NCI-H446 treated with DMSO at 0.1 percent for 48 hours (cell line): Measurements from ENCODE around the gene LTBP1.
A peak's percentile ranks its signal among the peaks of the same experiment; 100 is the strongest.

ENCODE experiments used
- DNase-seq: peaks from one replicate; lab custom pipeline; 2025; lab: John Stamatoyannopoulos, UW

The LTBP1 gene

GRCh38 chr2:33268246-33268831, 321.6 kb downstream of the LTBP1 start:
- no peak for DNase-seq

DNA sequence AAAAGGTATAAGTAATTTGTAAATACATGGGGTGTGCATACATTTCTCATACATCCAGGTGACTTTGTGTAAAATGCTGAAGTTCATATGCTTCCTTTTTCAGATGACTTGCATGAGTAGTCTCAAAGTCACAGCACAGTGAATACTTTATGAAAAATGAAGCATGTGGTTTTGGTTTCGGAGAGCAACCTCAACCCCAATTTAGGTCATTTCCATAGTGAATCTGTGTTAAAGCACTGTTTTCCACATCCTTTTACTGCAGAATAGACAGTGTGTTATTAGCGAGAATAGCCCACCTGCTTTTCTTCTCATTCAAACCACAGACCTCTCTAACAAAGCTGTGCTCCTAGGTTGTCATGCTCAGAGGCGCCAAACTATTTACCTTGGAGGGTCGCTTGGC, 325.2 kb downstream of the LTBP1 start:
- no peak for DNase-seq

GRCh38 chr2:33273479-33273878, 326.7 kb downstream of the LTBP1 start:
- DNase-seq, result no peak

GRCh38 chr2:33274524-33274923, 327.8 kb downstream of the LTBP1 start:
- no peak for DNase-seq

GRCh38 chr2:33275689-33276444, 329.1 kb downstream of the LTBP1 start:
- no peak for DNase-seq

DNA sequence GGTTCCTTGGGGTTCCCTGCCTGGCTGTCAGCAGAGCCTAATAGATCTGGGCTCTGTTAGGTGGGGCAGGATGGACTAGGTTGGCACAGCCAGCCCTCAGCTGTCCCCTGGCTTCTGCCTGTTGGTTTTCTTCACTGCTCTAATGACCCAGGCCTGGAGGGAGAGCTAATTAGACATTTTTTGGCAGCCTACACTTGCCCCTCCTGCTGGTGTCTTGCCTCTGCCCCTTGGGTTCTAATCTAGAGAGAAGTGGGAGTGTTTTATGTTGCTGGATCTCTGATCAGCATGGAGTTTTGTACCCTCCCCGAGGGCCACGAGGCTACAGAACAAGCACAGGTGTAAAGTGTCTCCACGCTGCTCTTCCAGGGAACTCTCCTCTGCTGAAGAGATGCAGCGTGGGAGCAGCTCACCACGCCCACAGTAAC, 330.3 kb downstream of the LTBP1 start:
- DNase-seq, result peak; percentile 63

GRCh38 chr2:33278245-33278943, 331.6 kb downstream of the LTBP1 start:
- DNase-seq, result peak; percentile 7

DNA sequence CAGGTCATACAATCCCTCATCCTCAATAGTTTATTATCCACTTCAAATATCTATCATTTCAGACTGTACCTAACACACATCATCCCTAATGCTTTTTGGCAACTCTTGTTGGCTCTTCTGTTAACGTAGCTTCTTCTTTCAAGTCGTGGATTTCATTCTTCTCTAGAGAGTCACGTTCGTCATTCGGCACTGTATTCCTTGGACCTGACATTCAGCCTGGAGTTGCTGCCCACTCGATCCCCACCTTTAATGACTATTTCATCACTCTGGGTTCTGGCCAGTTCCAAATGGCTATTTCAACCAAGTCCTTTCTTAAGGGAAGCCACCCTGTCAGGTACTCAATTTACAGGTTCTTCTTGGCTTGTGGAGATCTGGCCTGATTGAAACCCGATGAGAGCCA, 337.5 kb downstream of the LTBP1 start:
- no peak for DNase-seq

DNA sequence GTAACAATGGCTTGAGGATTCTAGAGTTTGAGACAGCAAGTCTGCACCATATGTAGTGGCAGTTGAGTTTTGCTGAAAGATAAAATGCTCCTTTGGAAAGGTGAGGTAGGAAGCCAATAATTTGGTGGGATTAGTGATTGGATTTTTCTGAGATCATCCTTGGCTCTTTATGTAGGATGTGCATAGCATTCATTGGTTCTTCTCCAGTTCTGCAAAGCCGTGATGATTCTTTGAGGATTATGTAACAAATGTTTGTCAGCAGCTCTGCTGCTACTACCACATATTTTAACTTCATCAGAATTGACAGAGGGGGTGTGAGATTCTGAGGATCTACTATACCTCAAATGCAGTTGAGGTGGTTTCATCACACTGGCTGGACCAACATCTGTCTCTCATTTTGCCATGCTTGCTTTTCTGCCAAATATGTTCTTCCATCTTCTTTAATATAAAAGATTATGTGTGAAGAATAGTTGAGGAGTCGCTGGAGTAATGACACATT, 340.8 kb downstream of the LTBP1 start:
- DNase-seq, result no peak

GRCh38 chr2:33288011-33288410, 341.3 kb downstream of the LTBP1 start:
- no peak for DNase-seq

- no peak for DNase-seq
These were observed 343.2 kb downstream of the LTBP1 start for GRCh38 chr2:33289961-33290360.

DNA sequence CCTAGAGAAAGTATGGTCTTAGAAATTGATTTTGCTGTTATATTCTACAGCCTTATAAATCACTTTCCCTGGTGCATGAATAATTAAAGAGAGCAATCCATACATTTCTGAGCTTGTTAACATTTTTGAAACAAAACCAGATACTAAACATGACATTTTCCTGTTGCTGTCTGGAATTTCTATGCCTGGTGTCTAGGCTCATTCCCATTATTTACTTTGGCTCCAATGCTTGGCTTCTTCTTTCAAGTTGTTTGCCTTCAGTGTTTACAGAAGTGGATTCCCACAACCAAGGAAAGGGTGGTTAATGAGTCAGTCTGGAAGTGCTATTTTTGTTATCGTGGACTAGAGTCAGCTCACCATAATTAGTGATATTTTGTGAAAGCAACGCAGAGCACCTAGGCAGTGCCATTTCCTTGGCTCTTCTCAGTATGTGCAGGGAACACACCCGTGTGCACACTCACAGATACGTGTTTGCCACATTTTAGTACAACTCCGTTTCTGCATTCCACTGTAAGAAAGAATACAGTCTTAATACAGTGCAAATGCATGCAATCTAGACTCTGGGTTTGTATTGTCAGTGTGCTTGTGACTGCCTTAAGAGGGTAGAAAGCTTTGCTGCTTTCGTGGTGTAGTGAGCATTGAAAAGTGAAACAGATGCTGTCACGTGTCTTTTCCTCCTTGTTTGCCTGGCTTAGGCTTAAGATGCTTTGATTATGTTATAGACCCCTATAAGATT, 344.7 kb downstream of the LTBP1 start:
- DNase-seq, result peak; percentile 85

DNA sequence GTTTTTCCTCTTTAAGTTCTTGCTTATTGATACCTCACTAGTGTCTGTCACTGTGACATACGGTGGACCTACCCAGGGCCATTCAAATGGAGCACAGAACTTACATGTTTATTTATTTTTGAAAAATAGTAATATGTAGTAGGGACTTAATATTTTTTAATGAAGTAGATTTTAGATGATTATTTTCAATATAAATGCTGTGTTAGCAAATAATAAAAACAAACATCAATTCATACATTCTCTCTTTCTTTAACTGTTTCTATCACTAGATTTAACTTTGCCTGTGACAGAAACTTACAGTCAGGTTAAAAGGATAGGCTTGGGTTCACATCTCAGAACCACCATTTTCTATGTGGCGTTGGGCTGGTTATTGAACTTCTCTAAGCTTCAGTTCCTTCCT, 345.3 kb downstream of the LTBP1 start:
- no peak for DNase-seq

DNA sequence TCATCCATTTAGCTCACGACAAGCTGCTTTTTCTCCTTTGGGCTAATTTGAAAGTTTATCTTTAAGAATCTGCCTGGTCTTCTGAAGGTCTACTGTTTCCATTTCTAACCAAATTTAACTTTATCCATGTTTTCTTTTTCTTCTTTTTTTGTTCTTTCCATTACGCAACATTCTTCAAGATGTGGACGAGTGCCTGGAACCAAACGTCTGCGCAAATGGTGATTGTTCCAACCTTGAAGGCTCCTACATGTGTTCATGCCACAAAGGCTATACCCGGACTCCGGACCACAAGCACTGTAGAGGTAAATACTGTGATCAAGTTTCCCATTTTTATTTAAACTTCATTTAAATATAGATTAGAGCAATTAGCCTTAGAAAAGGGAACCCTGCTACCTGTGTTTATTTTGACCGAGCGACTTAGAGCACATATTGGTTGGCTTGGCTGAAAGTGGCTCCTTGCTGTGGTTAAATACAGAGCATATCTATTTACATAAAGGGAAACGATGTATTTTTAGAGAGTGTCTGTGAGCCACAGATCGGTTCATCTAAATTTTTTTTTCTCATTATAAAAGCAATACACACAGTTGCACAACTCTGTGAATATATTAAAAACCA, 346.3 kb downstream of the LTBP1 start:
- DNase-seq, result no peak

- DNase-seq, result no peak
These were observed 351.5 kb downstream of the LTBP1 start for GRCh38 chr2:33298233-33298632.

DNA sequence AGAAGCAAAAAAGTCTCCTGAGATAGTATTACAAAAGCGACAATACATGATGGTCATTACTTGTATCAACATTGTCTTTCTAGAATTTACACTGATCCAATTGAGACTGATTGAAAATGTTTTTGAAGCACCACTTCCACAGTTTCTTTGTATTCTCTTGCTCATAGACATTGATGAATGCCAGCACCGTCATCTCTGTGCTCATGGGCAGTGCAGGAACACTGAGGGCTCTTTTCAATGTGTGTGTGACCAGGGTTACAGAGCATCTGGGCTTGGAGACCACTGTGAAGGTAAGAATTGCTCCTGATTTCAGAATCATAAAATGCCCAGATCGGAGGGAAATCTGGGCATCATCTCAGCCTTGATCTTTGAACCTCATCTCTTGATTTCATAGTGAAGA, 354.6 kb downstream of the LTBP1 start:
- no peak for DNase-seq

DNA sequence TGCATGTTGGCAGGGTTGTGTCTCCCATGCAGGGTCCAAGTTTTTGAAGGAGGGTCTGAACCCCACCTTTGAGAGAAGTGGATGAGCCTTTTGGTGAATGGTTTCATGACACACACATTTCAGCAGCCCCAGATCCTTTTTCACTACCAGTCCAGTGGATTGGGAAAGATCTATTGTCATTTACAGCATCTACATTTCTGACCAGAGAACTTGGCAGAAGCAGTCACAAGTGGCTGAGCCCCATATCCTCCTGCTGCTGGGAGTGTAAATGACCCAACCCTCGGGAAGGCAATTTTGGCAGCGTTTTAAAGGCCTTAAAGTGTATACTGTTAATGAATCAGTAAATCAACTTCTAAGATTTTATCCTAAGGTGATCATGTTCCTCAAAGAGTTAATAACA, 355.6 kb downstream of the LTBP1 start:
- DNase-seq, result no peak

DNA sequence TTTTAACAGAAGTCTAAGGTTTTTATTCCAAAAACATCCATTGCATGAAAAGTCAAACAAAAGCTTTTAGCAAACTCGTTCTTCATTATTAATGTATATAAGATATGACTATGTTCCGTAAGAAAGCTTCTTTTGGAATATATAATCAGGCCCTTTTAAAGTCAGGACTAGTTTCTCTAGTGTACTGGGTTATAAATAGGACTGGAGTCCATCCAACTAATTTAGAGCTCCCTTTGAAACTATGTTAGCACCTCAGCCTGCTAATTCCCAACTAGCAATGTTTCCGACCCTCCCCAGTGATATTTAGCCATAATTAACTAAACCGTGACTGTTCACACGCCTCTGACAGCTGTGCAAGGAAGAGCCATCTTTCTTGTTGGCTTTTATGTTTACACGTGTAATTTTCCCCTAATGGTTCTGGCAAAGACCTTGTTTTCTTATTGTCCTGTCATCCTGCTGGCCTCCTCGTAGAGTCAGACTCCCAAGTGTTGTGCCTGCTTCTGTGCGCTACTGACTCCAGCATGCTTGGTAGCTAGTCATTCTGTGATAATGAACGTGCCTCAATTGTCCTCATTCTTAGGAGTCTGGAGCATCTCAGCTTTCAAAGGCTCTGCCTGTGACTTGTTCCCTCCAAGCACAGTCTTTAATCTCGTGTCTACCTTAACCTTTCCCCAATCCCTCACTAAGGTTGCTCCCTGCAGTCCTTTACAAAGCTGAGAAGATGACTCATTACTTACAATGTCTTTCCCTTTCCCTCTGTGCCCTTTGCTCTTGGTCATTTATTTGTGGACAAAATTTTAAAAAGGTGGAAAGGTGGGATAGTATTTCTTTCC, 357.5 kb downstream of the LTBP1 start:
- peak; percentile 35 for DNase-seq

- DNase-seq, result peak; percentile 62
These were observed 361.0 kb downstream of the LTBP1 start for GRCh38 chr2:33307659-33308270.

DNA sequence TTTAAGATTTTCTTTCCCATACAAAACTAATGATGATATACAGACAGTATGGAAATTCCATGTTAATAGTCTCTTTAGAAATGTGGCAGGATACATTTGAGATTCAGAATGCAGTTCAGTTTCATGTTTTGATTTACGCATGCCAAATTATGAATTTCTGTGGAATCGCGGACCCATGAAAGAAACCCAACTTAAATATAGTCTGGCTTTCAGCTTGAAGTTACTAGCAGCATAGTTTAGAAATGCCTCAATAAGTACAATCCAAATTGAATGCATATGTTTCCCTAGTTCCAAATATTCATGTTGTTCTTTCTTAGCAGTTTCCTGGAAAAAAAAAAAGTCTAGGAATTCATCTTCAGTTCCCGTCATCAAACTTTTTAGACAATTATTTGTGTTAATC, 365.6 kb downstream of the LTBP1 start:
- no peak for DNase-seq

DNA sequence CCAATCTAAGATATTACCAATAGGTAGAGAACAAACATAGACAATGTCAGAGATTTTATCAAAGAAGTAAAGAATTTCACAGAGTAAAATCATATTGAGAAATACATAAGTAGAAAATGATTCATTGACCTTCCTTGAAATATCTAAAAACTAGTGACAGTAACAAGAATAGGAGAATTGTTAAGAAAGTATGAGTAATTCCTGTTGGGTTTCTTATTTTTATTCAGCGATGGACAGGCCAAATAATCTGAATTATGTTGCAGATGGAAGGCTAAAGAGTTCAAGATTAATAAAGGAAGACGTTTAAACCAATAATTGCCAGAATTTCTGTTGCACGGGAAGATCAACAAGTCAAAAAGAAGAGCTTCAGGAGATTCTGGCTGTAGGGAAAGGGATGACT, 366.3 kb downstream of the LTBP1 start:
- DNase-seq, result no peak
